ENCODE data around the gene TMEM151A.
"Not testable (repeated sequence)": the region's sequence is repeated elsewhere in the genome, so short reads cannot be mapped to it uniquely, and the experiment has no call there.

Gene TMEM151A

DNA sequence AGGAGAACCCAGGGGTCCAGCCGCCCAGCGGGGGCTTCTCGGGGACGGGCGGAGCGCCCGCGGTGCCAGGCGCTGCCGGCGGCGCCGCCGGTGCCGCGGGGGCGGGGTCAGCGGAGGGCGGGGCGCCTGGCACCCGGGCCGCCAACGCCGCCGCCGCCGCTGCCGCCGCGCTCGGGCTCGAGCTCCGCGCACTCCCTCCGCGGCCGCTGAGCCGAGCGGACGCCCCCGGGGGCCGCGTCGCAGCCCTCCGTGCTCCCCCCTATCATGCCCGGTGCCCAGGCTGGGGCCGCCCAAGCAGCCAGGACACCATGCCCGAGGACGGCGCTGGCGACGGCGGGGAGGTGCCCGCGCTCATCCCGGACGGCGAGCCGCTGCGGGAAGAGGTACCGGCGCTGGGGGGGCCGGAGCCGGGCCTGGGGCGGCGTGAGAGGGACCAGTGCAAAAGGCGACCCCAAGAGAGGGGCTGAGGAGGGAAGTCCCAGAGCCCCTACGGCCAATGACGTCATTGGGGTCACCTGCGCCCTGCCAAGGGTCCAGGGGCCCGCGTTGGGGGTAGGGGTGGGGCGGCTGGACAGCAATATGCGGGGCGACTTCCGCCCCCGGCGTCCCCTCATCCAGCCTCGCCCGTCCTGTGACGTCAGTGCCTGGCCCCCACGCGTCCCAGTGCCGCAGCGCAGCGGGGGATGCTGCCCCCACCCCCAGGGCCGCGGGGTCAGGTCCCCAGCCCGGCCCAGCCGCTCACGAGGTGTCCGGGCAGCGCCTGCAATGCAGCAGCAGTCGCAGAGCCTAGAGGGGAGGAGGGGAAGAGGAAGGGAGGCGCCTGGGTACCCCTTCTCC, at the start of gene TMEM151A:
Gene TMEM151A, plus strand, starts transcription at position 189 of the 837 bp plus-strand sequence. Its CDS starts 120 bp downstream, at position 309.
- no peak for DNase-seq (ENCODE audit: low read depth, low spot score)

DNA sequence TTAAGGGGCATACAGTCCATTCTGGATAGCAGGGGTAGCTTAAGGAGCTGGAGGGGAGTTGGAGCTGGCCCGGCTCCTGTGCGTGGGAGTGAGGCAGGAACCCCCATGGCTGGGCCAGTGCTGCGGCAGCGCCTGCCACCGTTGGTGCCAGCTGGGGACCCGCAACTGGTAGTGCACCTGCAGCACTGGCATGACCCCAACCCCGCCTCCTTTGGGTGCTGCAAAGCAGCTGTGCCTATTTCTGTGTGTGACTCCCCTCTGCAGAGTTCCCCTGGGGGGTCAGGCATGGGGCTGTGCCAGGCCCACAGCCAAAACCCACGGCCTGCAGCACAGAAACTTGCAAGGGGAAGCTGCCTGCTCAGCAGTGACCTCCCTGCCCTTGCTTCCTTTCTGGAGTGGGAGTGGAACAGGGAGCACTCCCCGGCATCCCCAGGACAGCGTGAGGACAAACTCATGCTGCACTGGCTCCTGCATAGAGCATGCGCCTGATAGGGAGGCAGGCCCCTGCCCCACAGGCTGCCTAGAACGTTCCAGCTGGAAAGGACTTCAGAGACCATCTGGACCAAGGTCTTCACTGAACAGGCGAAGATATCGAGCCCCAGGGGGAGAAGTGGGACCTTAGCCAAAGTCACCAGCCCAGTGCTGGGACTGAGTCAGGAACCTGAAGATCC, 49.5 kb upstream of the TMEM151A start:
- no peak for DNase-seq (ENCODE audit: low read depth, low spot score)

DNA sequence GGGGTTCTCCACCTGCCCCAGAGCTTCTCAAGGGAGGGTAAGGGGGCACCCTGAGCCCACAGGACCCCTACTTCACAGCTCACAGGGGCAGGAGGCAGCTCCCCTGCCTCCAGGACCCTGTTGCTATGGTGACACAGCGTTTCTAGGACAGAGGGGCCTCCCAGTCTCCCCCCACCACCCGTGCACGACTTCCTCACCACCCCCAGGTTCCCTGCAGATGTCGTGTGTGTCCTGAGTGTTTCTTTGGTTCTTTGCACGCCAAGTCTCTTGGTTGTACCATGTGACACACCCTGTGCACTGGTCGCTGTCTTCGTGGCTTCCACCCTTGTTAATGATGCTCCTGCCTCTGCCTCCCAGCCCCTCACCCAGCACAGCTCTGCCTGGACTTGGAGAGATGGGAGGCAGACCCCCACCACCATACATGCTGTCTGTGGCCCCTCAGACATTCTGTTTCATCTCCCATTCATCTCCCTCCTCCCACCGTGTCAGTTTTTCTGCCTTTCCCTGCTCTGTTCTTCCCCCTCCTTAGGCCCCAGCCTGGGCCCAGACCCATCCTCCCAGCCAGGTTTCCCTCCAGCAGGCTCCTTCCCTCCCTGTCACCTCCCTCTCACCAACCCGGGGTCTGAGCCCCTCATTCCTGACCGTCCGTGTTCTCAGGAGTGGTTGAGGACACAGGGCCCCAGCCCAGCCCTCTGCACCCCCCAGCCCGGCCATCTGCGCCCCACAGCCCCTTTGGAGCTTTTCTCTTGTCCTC, 47.7 kb upstream of the TMEM151A start:
- DNase-seq (ENCODE audit: low read depth, low spot score), result no peak

DNA sequence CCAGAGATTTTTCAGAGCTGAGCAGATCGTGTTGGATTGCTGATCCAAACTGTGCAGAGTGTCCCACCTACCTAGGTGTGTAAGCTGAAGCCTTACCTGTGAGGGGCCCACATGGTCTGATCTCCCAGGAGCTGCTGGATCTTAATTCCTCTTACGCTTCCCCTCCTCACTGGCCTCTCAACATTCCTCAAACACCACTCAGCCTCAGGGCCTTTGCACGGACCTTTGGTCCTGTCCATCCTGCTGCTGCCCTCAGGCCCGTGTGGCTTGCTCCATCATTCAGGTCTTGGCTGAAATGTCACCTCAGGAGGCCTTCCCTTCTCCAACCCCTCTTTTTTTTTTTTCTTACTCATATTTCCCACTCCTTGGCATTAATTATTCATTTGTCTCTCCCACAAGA, 44.4 kb upstream of the TMEM151A start:
- DNase-seq (ENCODE audit: low read depth, low spot score), result no peak

DNA sequence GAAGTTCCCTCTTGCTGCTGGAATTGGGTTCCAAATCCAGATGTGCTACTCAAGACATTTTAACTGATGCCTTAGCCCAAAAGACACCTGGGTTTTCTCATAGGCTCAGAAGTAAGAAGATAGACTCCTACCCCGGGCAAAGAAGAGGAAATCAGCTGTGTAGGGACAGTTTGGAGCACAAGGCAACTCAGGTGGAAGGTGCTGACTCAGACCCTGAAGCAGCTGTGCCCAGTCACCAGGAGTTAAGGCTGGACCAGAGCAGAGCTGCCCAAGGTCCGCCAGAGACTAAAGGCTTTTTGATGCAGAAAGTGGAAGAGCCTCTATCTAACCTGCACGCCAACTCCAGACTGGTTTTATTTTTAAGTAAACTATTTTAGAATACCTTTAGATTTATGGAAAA, 43.9 kb upstream of the TMEM151A start:
- DNase-seq (ENCODE audit: low read depth, low spot score), result no peak

DNA sequence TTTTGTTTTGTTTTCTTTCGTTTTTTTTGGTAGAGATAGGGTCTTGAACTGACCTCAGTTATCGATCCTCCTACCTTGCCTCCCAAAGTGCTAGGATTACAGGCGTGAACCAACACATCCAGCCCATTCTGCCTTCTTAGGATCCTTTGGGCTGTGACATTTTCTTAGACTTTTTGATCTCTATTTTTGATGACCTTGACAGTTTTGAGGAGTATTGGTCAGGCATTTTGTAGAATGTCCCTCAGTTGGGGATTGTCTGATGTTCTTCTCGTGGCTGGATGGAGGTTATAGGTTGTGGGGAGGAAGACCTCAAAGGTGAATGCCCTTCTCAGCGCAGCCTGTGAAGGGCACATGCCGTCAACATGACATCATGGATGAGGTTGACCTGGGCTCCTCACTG, 42.8 kb upstream of the TMEM151A start:
- no peak for DNase-seq (ENCODE audit: low read depth, low spot score)

DNA sequence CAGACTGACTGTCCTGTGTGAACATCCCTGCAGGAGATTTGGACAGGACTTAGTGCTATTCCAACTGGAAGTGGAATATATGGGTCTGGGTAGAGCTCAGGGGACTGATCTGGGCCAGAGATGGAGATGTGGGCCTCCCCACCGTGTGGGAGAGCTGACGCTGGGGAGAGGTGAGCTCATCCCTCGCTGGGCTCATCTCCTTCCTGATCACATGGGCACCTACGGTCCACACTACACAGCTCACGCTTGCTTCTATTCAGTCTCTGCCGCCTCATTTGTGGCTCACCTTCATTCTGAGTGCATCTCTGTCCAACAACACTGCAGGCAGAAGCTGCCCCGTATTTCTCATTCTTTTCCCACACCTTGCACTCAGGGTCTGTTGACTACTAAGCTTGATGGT, 39.9 kb upstream of the TMEM151A start:
- no peak for DNase-seq (ENCODE audit: low read depth, low spot score)

DNA sequence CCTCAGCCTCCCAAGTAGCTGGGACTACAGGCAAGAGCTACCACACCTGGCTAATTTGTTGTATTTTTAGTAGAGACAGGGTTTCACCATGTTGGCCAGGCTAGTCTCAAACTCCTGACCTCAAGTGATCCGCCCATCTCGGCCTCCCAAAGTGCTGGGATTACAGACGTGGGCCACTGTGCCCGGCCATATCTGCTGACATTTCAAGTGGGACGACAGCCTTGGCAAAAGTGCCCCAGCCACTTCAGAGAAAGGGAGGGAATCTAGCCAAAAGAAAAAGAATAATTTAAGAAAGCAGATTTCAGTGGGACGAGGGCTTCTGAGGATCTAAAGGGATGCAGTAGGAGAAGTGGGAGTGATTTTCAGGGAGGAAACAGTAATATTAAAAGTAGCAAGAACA, 38.6 kb upstream of the TMEM151A start:
- not testable (repeated sequence) for DNase-seq (ENCODE audit: low read depth, low spot score)

DNA sequence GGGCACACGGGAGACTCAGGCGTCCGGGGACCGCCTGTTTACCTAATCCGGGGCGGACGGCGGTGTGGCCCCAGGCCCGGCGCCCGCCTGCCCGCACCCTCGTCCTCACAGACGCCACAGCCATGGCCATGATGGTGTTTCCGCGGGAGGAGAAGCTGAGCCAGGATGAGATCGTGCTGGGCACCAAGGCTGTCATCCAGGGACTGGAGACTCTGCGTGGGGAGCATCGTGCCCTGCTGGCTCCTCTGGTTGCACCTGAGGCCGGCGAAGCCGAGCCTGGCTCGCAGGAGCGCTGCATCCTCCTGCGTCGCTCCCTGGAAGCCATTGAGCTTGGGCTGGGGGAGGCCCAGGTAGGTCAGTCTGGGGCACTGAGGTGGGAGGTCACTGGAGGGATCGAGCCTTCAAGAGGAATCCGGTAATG, 33.2 kb upstream of the TMEM151A start:
- DNase-seq (ENCODE audit: low read depth, low spot score), result no peak

DNA sequence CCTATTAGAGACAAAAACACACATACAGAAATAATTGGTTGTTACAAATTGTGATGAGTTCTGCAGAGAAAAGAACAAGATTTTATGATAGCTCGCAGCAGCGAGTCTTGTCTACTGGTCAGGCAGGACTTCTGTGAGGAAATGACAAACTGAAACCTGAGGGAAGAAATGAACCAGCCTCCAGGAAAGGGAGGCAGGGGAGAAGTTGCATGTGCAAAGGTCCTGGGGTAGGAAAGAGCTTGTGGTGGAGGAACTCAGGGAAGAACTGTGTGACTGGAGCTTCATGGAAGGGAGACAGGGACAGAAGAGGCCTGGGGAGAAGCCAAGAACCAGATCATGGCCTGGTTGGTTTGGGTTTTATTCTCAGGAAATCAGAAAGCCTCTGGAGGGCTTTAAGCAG, 32.5 kb upstream of the TMEM151A start:
- DNase-seq (ENCODE audit: low read depth, low spot score), result no peak

DNA sequence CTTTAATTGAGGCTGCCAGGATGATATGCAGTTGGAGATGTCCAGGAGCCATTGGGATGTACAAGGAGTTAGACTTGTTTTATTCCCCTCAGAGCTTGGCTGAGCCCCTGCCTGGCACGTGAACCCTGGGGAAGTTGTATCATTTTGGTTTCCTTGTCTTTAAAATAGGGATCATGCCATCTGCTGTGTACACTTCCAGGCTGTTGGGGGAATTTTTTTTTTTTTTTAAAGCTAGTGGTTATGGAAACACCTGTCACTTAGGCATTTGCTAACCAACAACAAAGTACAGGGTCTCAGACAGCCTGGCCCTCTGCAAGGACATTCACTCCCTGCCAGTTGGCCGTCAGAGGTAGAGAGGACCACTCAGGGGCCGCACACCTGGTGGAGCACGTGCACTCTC, 31.7 kb upstream of the TMEM151A start:
- no peak for DNase-seq (ENCODE audit: low read depth, low spot score)

DNA sequence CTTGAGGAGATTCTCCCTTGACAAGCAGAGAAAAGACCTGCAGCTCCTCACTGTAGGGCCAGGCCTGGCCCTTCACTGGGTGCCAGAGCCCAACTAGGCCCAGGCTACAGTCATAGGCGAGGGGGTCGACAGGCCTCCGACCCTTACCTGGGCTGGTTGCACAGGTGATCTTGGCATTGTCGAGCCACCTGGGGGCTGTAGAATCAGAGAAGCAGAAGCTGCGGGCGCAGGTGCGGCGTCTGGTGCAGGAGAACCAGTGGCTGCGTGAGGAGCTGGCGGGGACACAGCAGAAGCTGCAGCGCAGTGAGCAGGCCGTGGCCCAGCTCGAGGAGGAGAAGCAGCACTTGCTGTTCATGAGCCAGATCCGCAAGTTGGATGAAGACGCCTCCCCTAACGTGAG, 30.1 kb upstream of the TMEM151A start:
- DNase-seq (ENCODE audit: low read depth, low spot score), result no peak

DNA sequence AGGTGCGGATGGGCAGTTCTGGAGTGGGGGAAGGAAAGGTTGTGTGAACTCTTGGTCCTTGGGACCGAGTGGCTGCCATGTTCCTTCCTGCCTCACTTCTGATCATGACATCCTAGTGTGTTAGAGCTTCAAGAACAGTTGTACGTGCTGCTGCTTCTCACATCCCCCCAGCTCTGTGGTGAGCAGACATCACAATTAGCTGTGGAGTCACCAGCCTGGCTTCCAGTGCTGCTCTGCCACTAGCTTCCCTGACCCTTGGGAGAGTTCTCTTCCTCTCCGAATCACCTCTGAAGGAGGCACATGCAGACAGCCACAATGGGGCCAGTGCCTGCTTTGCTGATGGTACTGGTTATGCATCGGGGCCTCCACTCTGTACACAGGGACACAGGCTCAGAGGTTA, 29.5 kb upstream of the TMEM151A start:
- no peak for DNase-seq (ENCODE audit: low read depth, low spot score)

DNA sequence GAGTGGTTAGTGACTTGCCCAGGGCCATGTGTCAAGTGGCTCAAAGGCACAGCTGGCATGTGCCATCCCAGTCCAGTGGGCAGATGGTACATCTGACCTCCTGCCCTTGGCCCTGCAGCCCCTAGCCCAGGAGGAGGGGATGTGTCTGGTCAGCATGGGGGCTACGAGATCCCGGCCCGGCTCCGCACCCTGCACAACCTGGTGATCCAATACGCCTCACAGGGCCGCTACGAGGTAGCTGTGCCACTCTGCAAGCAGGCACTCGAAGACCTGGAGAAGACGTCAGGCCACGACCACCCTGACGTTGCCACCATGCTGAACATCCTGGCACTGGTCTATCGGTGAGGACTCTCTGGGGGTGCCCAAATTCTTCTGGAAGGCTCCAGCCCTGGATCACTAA, 29.0 kb upstream of the TMEM151A start:
- no peak for DNase-seq (ENCODE audit: low read depth, low spot score)

DNA sequence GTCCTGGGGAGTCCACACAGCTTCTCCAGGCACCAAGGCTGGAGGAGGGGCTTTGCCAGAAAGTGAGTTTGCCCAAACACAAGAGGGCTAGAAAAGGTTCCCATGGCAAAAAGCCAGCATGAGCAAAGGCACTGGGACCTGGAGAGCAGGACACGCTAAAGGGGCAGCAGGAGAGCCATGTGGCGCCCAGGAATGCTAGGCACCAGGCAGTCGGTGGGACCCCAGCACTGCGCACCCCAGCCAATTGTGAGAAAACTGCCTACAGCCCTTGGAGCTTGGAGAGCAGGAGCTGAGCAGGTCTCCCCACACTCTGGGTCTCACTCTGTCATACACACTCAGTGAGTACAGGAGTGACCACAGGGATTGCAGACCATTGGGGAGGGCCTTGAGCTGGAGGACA, 28.5 kb upstream of the TMEM151A start:
- no peak for DNase-seq (ENCODE audit: low read depth, low spot score)

DNA sequence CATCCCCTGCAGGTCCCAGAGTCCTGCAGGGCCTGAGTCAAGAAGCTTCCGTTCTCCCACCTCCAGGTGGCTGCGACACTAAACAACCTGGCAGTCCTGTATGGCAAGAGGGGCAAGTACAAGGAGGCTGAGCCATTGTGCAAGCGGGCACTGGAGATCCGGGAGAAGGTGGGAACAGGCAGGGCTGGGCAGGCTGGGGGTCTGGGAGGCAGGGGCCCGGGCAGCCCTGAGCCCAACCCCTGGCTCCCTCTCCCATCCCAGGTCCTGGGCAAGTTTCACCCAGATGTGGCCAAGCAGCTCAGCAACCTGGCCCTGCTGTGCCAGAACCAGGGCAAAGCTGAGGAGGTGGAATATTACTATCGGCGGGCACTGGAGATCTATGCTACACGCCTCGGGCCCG, 27.9 kb upstream of the TMEM151A start:
- DNase-seq (ENCODE audit: low read depth, low spot score), result no peak

DNA sequence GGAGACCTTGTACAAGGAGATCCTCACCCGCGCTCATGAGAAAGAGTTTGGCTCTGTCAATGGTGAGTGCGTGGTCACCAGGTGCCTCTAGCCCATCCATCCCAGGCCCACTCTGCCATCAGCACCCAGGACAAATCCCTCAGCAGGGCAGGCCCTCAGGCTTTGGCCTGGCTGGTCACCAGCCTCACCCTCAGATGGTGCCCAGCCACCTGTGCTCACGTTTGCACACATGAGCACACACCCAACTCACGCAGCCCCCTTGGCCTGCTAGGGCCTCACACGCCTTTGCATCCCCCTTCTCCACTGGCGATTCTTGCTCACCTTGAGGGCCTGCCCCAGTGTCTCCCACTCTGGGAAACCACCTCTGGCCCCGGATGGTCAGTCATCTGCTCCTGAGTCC, 27.3 kb upstream of the TMEM151A start:
- DNase-seq (ENCODE audit: low read depth, low spot score), result no peak

DNA sequence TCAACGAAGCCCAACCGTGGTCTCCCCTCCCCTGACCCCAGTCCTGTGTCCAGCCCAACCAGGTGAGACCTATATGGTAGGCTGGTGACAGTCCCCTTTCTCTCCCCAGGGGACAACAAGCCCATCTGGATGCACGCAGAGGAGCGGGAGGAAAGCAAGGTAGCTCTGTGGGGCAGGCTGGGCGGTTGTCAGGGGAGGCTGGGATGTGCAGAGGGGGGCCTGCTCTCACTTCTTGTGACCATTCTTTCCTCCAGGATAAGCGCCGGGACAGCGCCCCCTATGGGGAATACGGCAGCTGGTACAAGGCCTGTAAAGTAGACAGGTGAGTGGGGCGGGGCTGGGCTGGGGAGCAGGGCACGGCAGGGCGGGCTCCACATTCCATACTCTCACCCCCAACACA, 26.8 kb upstream of the TMEM151A start:
- DNase-seq (ENCODE audit: low read depth, low spot score), result no peak

DNA sequence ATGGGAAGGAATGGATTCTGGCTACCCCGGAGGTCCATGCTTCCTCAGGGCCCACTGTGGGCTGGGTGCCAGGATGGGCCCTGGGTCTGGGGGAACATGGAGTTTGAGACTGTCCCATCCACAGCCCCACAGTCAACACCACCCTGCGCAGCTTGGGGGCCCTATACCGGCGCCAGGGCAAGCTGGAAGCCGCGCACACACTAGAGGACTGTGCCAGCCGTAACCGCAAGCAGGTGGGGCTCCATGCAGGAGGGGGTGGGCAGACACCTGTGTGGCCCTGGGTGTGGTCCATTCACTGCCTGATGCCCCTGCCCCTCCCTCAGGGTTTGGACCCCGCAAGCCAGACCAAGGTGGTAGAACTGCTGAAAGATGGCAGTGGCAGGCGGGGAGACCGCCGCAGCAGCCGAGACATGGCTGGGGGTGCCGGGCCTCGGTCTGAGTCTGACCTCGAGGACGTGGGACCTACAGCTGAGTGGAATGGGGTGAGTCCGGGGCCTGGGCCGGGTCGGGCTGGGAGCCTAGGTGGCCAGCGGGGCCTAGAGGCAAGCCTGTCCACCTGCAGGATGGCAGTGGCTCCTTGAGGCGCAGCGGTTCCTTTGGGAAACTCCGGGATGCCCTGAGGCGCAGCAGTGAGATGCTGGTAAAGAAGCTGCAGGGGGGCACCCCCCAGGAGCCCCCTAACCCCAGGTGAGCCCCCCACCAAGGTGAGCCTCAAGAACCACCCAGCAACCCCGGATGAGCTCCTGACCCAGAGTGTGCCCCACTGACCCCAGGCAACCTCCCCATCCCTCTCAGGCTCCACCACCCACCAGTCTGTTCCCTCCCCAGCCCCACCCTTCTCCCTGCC, 25.9 kb upstream of the TMEM151A start:
- DNase-seq (ENCODE audit: low read depth, low spot score), result no peak

DNA sequence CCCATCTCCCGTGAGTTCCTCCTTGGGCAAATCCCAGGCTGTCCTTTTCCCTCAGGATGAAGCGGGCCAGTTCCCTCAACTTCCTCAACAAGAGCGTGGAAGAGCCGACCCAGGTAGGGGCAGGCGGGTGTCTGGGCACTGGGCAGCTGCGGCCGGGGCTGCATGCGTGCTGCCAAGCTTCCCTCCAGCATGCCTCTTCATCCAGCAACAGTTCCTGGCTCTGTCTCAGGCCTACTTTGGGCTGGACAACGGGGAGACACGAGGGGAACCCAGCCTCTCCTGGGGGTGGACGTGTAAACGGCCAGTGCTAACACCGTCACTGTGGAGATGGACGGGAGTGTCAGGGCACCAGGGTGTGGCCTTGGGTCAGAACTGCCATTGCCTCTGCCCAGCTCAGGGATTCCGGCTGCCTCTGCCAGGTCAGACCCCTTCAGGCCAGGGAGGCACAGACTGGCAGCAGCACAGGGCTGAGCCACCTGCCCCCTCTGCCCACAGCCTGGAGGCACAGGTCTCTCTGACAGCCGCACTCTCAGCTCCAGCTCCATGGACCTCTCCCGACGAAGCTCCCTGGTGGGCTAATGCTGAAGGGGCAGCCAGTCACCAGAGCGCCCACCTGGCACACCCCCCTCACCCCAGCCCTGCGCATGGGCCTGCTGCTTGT, 25.2 kb upstream of the TMEM151A start:
- no peak for DNase-seq (ENCODE audit: low read depth, low spot score)

DNA sequence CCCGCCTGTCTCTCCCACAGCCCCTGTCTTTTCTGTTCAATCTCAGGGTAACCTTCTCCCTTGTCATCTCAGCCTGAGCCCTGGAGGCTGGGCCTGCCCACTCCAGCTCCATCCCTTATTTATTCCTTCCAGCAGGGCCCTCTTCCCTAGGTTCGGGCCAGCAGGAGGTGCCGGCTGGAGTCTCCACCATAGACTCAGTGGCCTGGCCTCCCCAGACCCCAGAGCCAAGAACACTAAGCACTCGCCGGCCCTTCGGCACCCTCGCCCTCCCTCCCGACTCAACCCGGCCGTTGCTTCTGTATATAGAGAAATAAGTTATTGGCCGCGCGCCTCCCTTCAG, 24.7 kb upstream of the TMEM151A start:
- no peak for DNase-seq (ENCODE audit: low read depth, low spot score)
